Measurements from ENCODE around the gene DKKL1.

- TF ChIP-seq CTCF (conservative IDR thresholded peaks at IDR 0.05; ENCODE audit: low read depth in 2 of 2) (no peak), EZH2 (IDR thresholded peaks at IDR 0.05; ENCODE audit: low read depth, unreplicated experiment) (no peak)
These were observed 43.9 kb downstream of the DKKL1 start for GRCh38 chr19:49407482-49408015.

Data from GM23338 (cell line).